B cell (primary cell): ENCODE results near the gene BTBD17. TPM values are rescaled to one million over a fixed set of nuclear protein-coding genes. Genes with fewer than 3 reads are reported as not detected.

Experiments used
- ATAC-seq: fragments of 200-7000 bp; cut with Tn5 transposase; one replicate; pipeline ENCODE4 v1.10.0; 2021; ENCODE audit warnings: low read depth, mild to moderate bottlenecking, moderate number of reproducible peaks, moderate library complexity
- CTCF ChIA-PET: fragments of 350-600 bp; sonication (Branson Sonifier 250); formaldehyde crosslinking; loops from one replicate; lab custom pipeline; 2021; ENCODE audit warnings: antibody characterized with exemption, inconsistent platforms; lab: Charles Lee
- POLR2A ChIA-PET: fragments of 350-600 bp; sonication (Branson Sonifier 250); formaldehyde crosslinking; loops from one replicate; lab custom pipeline; 2021; ENCODE audit warnings: antibody characterized with exemption; lab: Charles Lee
- DNase-seq: peaks from one replicate; pipeline ENCODE4 v3.0.0; 2013
- H2AFZ ChIP-seq: 2 replicates; pipeline ENCODE4 v1.6.1; 2012; ENCODE audit warnings: mild to moderate bottlenecking, low read depth, low read length; ENCODE audit not compliant: insufficient read depth, poor library complexity, severe bottlenecking
- H3K27ac ChIP-seq, 2 donors: 1 replicate in 1 of 2; 2 replicates in 1 of 2; pipeline ENCODE4 v1.5.1; 2012 to 2013; ENCODE audit warnings: low read length in 2 of 2, mild to moderate bottlenecking in 2 of 2, moderate library complexity in 1 of 2
- H3K27me3 ChIP-seq, 4 experiments: fragments of 200-600 bp in 1 of 4; sonication (generic) in 1 of 4; replicated peaks in 1 of 4; 1 replicate in 2 of 4; 2 replicates in 2 of 4; pipeline versions ENCODE4 v1.6.1 to v1.7.0; 2013 to 2016; ENCODE audit warnings: low read length in 3 of 4, mild to moderate bottlenecking in 2 of 4, mixed read lengths in 1 of 4, moderate library complexity in 1 of 4; ENCODE audit not compliant: insufficient read depth in 4 of 4, control insufficient read depth in 3 of 4; ENCODE audit errors: control extremely low read depth in 1 of 4
- H3K36me3 ChIP-seq, 2 experiments: replicated peaks in 1 of 2; 1 replicate in 1 of 2; 2 replicates in 1 of 2; pipeline versions ENCODE4 v1.6.1 to v1.7.1; 2013; ENCODE audit warnings: low read length in 1 of 2; ENCODE audit not compliant: insufficient read depth in 2 of 2, control insufficient read depth in 1 of 2; ENCODE audit errors: control extremely low read depth in 1 of 2, extremely low read depth in 1 of 2
- H3K4me1 ChIP-seq, 2 donors: fragments of 200-600 bp in 1 of 2; sonication (generic) in 1 of 2; 1 replicate in 1 of 2; 2 replicates in 1 of 2; pipeline versions ENCODE4 v1.5.1 to v1.6.1; 2013 to 2017; ENCODE audit warnings: low read length in 2 of 2; ENCODE audit not compliant: control insufficient read depth in 2 of 2, insufficient read depth in 2 of 2
- H3K4me2 ChIP-seq: replicated peaks from 2 replicates; pipeline ENCODE3; 2012; ENCODE audit warnings: mild to moderate bottlenecking, low read depth, low read length; ENCODE audit not compliant: poor library complexity, severe bottlenecking
- H3K4me3 ChIP-seq, 5 experiments: fragments of 200-600 bp in 1 of 5; sonication (generic) in 1 of 5; 1 replicate in 3 of 5; 2 replicates in 2 of 5; pipeline versions ENCODE4 v1.5.1 to v1.7.0; 2011 to 2016; ENCODE audit warnings: low read length in 4 of 5, mild to moderate bottlenecking in 4 of 5, low read depth in 2 of 5, control low read depth in 1 of 5, moderate library complexity in 1 of 5; ENCODE audit not compliant: insufficient read depth in 1 of 5; ENCODE audit errors: control extremely low read depth in 1 of 5, extremely low read depth in 1 of 5
- H3K79me2 ChIP-seq: fragments of 200-600 bp; sonication (generic); one replicate; pipeline ENCODE4 v1.6.0; 2016; ENCODE audit warnings: low read length; ENCODE audit not compliant: control insufficient read depth, insufficient read depth
- H3K9ac ChIP-seq: fragments of 200-600 bp; sonication (generic); 2 replicates; pipeline ENCODE4 v1.6.1; 2017; ENCODE audit warnings: mild to moderate bottlenecking, low read length, moderate library complexity
- H3K9me3 ChIP-seq, 3 donors: one replicate each; pipeline versions ENCODE4 v1.6.1 to v1.7.1; 2013; ENCODE audit warnings: low read length in 2 of 3; ENCODE audit not compliant: control insufficient read depth in 2 of 3, insufficient read depth in 1 of 3; ENCODE audit errors: control extremely low read depth in 1 of 3
- H4K20me1 ChIP-seq: 2 replicates; pipeline ENCODE4 v1.6.0; 2012; ENCODE audit warnings: mild to moderate bottlenecking, low read length; ENCODE audit not compliant: insufficient read depth, control insufficient read depth, poor library complexity, severe bottlenecking
- H3K27ac Mint-ChIP-seq: one replicate; pipeline ENCODE4 v1.8.0; 2021; ENCODE audit warnings: mixed read lengths
- H3K27me3 Mint-ChIP-seq: one replicate; pipeline ENCODE4 v1.8.0; 2021; ENCODE audit warnings: mixed read lengths
- H3K4me1 Mint-ChIP-seq: one replicate; pipeline ENCODE4 v1.8.0; 2021; ENCODE audit warnings: mixed read lengths
- H3K4me3 Mint-ChIP-seq: one replicate; pipeline ENCODE4 v1.8.0; 2021; ENCODE audit warnings: mixed read lengths
- H3K9me3 Mint-ChIP-seq: one replicate; pipeline ENCODE4 v1.8.0; 2022; ENCODE audit warnings: mixed read lengths; ENCODE audit not compliant: insufficient read depth
- EZH2 ChIP-seq: IDR thresholded peaks from 2 replicates; pipeline ENCODE4 v1.6.1; 2012; ENCODE audit warnings: borderline replicate concordance, low read depth, mild to moderate bottlenecking, moderate library complexity, low read length; ENCODE audit not compliant: insufficient read depth, poor library complexity, severe bottlenecking
- WGBS: methylation state at CpG from one replicate; pipeline ENCODE4 v1.1.5; 2013; ENCODE audit warnings: missing lambda C conversion rate; ENCODE audit not compliant: insufficient coverage; 5-methylcytosine and 5-hydroxymethylcytosine counted together
- intact Hi-C: fragments of 100-400 bp; cut with micrococcal nuclease; formaldehyde crosslinking; loops from one replicate; pipeline ENCODE4 v1.10.0; 2022
- polyA plus RNA-seq: library from polyadenylated mRNA; depleted of rRNA; stranded (reverse); fragments of >200 nt; gene quantifications from 2 replicates; pipeline ENCODE4 v1.2.3, GENCODE V29; 2012
- total RNA-seq, 2 donors: library from RNA; stranded (reverse); fragments of 120-200 nt in 1 of 2; gene quantifications; 1 replicate in 1 of 2; 2 replicates in 1 of 2; pipeline versions ENCODE4 v1.2.3 to v1.2.4, GENCODE V29; 2013 to 2022
- TF ChIP-seq, protein P1 (sequence below): fragments of 200-600 bp; IDR thresholded peaks from one replicate; pipeline ENCODE4 v1.8.0; 2022; ENCODE audit warnings: antibody characterized with exemption, mild to moderate bottlenecking

Gene BTBD17
- total and polyA plus RNA-seq, 2 donors (not counting 1 experiment from before 2014, with no cell fraction given): not detected

DNA sequence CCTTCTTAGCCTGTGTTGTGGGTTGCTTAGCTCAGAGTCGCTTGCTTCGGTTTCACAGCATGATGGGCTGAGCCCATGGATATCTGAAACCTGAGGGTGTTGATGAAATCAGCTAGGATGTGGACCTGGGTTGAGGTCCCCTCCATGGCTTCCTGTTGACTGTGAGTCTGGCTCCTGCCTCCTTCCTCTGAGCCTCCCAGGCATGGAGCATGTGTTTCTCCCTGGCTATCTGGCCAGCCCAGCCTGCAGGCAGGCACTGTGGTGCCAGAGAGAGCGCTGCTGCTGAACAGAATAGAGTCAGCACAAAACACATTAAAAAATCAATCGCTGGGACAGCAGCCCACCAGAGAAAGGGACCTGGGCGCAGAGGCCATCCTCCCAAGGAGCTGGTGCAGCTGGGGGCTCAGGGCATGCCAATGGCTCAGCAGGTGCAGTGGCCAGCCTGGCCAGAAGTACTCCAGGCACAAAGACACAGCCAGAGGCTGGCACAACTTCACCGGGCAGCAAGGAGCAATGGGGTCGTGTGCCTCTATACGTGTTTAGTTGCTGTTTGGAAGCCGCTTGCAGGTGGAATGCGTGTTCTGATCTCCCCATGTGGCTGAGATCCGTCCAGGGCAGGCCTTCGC is 42.0 kb upstream of the BTBD17 start:
- intact Hi-C loops: no loop called here

DNA sequence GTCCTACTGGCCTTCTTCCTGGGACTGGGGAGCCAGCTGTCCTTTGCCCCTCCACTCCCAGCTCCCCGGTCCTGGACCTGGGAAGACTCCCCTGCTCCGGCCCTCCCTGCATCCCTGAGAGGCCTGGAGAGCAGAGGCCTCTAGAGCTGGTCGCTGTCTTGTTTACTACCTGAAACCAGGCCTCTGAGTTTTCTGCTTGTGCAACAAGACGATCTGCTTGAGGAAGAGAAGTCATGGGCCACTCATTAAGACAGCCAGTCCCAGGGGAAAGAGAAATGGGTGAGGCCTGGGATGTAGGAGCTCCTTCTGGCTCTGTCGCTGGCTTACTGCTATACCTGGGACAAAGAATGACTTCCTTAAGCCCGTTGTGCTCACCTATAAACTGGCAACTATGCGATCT is 40.4 kb upstream of the BTBD17 start:
- ATAC-seq (no peak), DNase-seq (no peak)
- POLR2A ChIA-PET: no interaction called here
- Histone ChIP-seq H3K9me3 (no peaks in the 10 kb centered on the region), H4K20me1 (no peaks in the 10 kb centered on the region), H3K4me3 (no peak overlapping the region), H2AFZ (no peak overlapping the region), H3K9ac (no peak overlapping the region), H3K27ac (no peak overlapping the region), H3K79me2 (no peaks in the 10 kb centered on the region), H3K27me3 (no peaks in the 10 kb centered on the region), H3K4me1 (no peaks in the 10 kb centered on the region), H3K36me3 (no peaks in the 10 kb centered on the region), H3K4me2 (no peak overlapping the region)
- CTCF ChIA-PET: no interaction called here
- Mint-ChIP-seq H3K27me3 (peaks cover 14% of the 10 kb centered on the region), H3K4me3 (no peak overlapping the region), H3K9me3 (no peaks in the 10 kb centered on the region), H3K27ac (no peak overlapping the region), H3K4me1 (no peaks in the 10 kb centered on the region)
- TF ChIP-seq, protein P1, sequence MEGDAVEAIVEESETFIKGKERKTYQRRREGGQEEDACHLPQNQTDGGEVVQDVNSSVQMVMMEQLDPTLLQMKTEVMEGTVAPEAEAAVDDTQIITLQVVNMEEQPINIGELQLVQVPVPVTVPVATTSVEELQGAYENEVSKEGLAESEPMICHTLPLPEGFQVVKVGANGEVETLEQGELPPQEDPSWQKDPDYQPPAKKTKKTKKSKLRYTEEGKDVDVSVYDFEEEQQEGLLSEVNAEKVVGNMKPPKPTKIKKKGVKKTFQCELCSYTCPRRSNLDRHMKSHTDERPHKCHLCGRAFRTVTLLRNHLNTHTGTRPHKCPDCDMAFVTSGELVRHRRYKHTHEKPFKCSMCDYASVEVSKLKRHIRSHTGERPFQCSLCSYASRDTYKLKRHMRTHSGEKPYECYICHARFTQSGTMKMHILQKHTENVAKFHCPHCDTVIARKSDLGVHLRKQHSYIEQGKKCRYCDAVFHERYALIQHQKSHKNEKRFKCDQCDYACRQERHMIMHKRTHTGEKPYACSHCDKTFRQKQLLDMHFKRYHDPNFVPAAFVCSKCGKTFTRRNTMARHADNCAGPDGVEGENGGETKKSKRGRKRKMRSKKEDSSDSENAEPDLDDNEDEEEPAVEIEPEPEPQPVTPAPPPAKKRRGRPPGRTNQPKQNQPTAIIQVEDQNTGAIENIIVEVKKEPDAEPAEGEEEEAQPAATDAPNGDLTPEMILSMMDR: no peak
- no peak for TF ChIP-seq EZH2
- intact Hi-C loops: no loop called here
- 91% methylated on average over 6 of the region's 7 CpGs for WGBS

More for the DNA sequence above, 42.0 kb upstream of the BTBD17 start:
- TF ChIP-seq, protein P1: no peak
- no peak for TF ChIP-seq EZH2
- Mint-ChIP-seq H3K27me3 (peaks cover 14% of the 10 kb centered on the region), H3K4me3 (no peak overlapping the region), H3K27ac (no peak overlapping the region), H3K9me3 (no peaks in the 10 kb centered on the region), H3K4me1 (no peaks in the 10 kb centered on the region)
- no peaks in the 10 kb centered on the region for H3K4me1 ChIP-seq
- H3K36me3 ChIP-seq: no peaks in the 10 kb centered on the region
- WGBS: 78% methylated on average over 12 of the region's 12 CpGs
- no peaks in the 10 kb centered on the region for H3K79me2 ChIP-seq
- ChIA-PET CTCF (interaction anchor here (0.7 kb wide), 1 partner anchor 24 kb away, joined by 5 read pairs; no protein-coding TSS in a partner anchor), POLR2A (interaction anchor here (0.7 kb wide), 1 partner anchor 219 kb away, joined by 3 read pairs; no protein-coding TSS in a partner anchor)
- no peak overlapping the region for H3K4me2 ChIP-seq
- DNase-seq (no peak), ATAC-seq (no peak)
- H3K27me3 ChIP-seq: no peaks in the 10 kb centered on the region
- H3K4me3 ChIP-seq: no peak overlapping the region
- no peak overlapping the region for H3K9ac ChIP-seq
- no peaks in the 10 kb centered on the region for H4K20me1 ChIP-seq
- H3K27ac ChIP-seq: no peak overlapping the region
- H2AFZ ChIP-seq: no peak overlapping the region
- H3K9me3 ChIP-seq: no peaks in the 10 kb centered on the region
